ENCODE results near the gene FMO5. TPM values are rescaled to one million over a fixed set of nuclear protein-coding genes. Genes with fewer than 3 reads are reported as not detected.

The FMO5 gene
- total and polyA plus RNA-seq, 8 donors = 9.1 to 29.0 (median 12.3) TPM

Other genes starting within 250 kb of the FMO5 start
- gene PRKAB2, start 52.9 kb downstream of the FMO5 start, total RNA-seq = 10 to 100 TPM in 1 of 2 donors, 1 to 10 TPM in 1; 9.7 to 11.9 TPM
- 10 to 100 TPM; 28.0 to 42.7 (median 33.3) TPM for gene PRKAB2, start 52.9 kb downstream of the FMO5 start, polyA plus RNA-seq (ENCODE audit: insufficient read length in 6 of 6)
- gene CHD1L, start 17.3 kb upstream of the FMO5 start, total RNA-seq = 10 to 100 TPM; 36.2 to 40.3 TPM
- 10 to 100 TPM; 55.5 to 72.0 (median 62.3) TPM for gene CHD1L, start 17.3 kb upstream of the FMO5 start, polyA plus RNA-seq (ENCODE audit: insufficient read length in 6 of 6)

Data from left lung (tissue), 8 donors.